NAMALWA (cell line): Measurements from ENCODE around the gene CACTIN.
"Not testable (repeated sequence)": the region's sequence is repeated elsewhere in the genome, so short reads cannot be mapped to it uniquely, and the experiment has no call there.

ENCODE experiments used
- DNase-seq: peaks from one replicate; pipeline ENCODE4 v3.0.0-alpha.2; 2015; ENCODE audit warnings: low spot score

CACTIN gene

DNA sequence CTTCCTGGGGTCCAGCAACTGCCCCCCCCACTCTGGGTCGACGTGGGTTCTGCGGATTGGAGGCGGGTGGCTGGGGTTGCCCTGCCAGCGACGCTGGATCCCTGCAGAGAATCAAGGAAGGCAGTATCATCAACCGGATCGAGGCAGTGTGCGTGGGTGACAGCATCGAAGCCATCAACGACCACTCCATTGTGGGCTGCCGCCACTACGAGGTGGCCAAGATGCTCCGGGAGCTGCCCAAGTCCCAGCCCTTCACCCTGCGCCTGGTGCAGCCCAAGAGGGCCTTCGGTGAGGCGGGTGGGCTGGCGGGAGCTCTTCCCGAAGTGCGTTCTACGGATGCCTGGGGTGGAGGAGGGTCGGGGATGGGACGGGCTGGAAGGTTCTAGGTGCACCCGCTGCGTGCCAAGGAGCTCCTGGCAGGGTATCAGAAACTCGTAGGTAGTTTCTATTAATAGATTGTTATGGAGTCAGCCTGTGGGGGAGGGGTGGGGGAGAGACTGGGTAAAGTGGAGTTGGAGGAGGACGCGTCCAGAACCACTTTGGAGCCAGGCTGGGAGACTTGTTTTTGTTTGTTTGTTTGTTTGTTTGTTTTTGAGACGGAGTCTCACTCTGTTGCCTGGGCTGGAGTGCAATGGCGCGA lies 39.8 kb downstream of the CACTIN start:
- DNase-seq, result no peak

- peak; percentile 53 for DNase-seq
These were observed 40.4 kb downstream of the CACTIN start for GRCh38 chr19:3586127-3586626.

DNA sequence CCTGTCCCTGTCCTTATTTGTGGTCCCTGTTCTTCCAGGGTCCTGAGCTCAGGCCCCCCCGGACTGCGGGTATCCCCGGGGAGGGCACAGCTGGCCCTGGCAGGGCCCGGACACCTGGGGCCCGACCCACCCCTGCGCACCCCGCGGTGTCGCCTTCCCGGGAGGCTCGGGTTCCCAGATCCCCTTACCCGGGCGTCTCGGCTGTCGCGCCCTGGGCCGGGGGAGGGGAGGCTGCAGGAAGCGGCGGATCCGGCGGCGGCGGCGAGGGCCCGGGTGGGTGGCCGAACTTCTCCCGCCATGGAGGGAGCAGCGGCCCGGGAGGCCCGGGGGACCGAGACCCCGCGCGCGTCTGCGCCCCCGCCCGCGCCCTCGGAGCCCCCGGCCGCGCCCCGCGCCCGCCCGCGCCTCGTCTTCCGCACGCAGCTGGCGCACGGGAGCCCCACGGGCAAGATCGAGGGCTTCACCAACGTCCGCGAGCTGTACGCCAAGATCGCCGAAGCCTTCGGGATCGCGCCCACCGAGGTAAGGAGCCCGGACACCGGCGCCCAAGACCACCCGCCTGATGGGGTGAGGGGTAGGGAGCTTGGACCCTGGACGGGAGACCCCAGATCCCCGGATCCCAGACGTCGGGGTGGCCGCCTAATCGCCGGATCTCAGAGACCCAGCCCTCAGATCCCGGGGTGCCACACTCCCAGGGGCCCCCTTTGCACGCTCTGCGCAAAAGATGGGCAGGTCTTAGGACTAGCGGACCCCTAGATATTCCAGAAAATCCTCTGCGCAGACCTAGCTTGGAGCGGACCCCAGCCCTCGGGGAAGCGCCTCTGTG lies 41.1 kb downstream of the CACTIN start, which contains the start of gene GIPC3:
Gene GIPC3, plus strand, starts transcription at position 178 of the 826 bp plus-strand sequence. Its CDS starts 120 bp downstream, at position 298.
- no peak for DNase-seq

- not testable (repeated sequence) for DNase-seq
These were observed 42.4 kb downstream of the CACTIN start for GRCh38 chr19:3584036-3584802.

DNA sequence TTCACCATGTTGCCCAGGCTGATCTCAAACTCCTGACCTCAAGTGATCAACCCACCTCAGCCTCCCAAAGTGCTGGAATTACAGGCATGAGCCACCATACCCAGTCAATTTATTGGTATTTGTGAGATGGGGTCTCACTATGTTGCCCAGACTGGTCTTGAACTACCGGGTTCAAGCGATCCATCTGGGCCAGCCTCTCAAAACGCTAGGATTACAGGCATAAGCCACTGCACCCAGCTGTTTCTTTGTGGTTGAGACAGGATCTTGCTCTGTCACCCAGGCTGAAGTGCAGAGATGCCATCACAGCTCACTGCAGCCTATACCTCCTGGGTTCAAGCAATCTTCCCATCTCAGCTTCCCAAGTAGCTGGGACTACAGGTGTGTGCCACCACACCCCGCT lies 44.8 kb downstream of the CACTIN start:
- DNase-seq, result not testable (repeated sequence)

DNA sequence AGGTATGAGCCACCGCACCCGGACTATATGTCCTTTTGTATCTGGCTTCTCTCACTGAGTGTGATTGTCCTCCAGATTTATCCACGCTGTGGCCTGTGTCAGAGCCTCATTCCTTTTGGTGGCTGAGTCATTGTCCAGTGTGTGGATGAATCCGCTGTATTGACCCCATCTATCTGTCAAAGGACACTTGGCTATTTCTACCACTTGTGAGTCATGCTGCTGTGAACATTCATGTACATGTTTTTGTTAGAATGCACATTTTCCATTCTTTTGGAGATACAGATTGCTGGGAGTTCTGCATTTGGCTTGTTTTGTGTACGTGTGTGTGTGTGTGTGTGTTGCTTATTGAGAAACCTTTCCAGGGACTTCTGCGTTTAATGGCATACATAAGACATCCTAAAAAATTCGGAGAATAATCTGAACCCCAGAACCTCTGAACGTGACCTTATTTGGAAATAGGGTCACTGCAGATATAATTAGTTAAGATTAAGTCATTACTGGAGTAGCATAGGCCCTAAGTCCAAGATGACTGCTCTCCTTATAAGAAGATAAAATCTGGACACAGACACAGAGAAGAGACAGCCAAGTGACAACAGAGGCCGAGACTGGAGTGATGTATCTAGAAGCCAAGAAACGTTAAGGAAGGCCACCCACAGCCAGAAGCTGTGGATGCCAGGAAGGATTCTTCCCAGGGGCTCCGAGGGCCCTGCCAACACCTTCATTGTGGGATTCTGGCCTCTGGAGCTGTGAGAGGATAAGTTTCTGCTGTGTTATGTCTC lies 46.2 kb downstream of the CACTIN start:
- DNase-seq, result no peak

DNA sequence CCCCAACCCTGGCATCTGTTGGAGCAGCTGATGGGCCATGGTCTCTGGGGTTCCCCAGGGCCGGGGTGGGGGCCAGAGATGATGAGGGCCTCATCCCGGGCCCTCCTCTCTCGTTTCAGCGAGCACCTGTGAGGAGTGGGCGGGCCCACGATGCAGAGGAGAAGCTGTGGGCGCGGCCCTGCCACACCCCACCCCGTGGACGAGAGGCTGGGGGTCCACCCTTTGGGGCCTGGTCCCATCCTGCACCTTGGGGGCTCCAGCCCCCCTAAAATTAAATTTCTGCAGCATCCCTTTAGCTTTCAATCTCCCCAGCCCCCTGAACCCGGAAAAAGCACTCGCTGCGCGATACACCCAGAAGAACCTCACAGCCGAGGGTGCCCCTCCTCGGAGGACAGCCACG lies 48.2 kb downstream of the CACTIN start:
- no peak for DNase-seq

- DNase-seq, result no peak
These were observed 48.8 kb downstream of the CACTIN start for GRCh38 chr19:3577723-3578344.

DNA sequence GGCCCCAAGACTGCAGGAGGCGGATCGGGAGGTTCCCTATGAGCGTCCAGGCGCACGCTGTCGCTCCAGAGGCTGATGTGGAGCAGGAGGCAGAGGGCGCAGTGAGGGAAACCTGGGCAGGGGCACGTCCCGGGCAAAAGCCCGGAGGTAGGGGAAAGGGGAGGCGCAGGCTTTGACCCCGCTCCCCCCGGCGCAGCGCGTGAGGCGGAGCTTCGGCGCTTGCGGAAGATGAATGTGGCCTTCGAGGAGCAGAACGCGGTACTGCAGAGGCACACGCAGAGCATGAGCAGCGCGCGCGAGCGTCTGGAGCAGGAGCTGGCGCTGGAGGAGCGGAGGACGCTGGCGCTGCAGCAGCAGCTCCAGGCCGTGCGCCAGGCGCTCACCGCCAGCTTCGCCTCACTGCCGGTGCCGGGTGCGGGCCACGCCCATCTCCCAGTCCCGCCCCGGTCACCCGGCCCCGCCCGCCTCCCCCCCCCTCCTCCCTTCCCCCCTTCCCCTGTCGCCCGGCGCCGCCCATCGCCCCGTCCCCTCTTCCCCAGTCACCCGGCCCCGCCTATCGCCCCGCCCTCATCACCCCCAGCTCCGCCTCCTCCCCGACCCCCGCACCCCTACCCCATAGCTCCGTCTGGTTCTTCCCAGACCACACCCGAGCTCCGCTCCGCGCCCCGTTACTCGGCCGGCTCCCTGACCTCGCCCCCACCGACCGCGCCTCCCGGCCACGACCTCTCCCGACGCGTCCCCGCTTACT lies 49.7 kb downstream of the CACTIN start:
- no peak for DNase-seq

- no peak for DNase-seq
These were observed 50.5 kb downstream of the CACTIN start for GRCh38 chr19:3575949-3576673.

DNA sequence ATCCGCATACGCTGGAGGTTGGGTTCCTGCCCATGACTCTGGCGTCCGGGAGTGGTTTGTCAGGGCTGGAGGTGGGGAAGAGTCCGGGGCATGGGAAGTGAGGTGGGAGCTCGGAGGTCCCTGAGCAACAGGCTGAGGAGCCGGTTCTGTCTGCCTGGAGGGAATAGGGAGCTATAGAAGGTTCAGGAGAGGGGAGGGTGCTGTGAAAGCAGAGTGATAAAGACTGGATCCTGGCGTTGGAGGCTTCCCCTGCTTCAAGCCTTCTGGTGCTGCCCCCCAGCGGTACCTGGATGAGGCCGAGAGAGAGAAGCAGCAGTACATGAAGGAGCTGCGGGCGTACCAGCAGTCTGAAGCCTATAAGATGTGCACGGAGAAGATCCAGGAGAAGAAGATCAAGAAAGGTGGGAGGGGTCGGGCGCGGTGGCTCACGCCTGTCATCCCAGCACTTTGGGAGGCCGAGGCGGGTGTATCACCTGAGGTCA lies 51.3 kb downstream of the CACTIN start:
- peak; percentile 75 for DNase-seq

- DNase-seq, result peak; percentile 98
These were observed 52.5 kb downstream of the CACTIN start for GRCh38 chr19:3573858-3574637.

GRCh38 chr19:3573162-3573857 lies 53.3 kb downstream of the CACTIN start:
- DNase-seq, result no peak

- no peak for DNase-seq
These were observed 53.8 kb downstream of the CACTIN start, which contains the start of gene HMG20B for GRCh38 chr19:3572855-3573161. TSS of gene HMG20B (plus strand) at chr19:3572944. CDS start at chr19:3573310, 366 bp downstream.

GRCh38 chr19:3572132-3572854 lies 54.3 kb downstream of the CACTIN start:
- DNase-seq, result peak; percentile 99

DNA sequence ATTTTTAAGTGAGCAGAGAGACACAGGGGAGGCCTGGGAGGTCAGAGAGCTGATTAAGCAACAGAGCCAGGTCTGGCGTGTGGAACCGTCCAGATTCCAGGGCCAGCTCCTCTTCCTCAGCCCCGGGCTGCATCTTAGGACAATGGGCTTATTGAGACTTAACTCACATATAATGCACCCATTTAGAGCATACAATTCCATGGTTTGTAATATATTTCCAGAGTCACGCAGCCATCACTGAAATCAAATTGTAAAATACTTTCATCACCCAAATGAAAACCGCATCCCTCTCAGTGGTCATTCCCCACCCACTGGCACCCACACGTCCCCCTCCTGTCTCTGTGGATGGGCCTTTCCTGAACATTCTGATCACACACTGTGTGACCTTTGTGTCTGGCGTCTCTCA lies 56.0 kb downstream of the CACTIN start:
- no peak for DNase-seq

DNA sequence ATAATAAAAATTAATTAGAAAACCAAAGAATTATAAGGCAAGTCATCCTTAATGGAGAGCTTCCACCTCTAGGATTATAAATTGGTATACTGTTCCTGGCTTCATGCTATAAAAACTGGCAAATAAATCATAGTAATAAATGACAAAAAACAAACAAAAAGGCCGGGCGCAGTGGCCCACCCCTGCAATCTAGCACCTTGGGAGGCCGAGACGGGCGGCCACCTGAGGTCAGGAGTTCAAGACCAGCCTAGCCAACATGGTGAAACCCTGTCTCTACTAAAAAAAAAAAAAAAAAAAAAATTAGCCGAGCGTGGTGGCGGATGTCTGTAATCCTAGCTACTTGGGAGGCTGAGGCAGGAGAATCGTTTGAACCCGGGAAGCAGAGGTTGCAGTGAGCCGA lies 56.5 kb downstream of the CACTIN start:
- DNase-seq, result not testable (repeated sequence)

DNA sequence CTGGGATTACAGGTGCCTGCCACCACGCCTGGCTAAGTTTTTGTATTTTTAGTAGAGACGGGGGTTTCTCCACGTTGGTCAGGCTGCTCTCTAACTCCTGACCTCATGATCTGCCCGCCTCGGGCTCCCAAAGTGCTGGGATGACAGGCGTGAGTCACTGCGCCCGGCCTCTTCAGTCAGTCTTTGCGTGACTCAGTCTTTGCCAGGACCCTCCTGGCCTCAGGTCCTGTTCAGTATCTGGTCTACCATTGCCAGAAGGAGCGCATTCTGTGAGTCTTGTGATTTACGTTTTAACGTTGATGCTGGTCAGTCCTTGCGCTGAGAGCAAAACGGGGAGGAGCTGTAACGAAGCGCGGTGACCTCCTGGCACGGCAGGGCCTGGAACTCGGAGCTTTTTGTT lies 61.5 kb downstream of the CACTIN start:
- DNase-seq, result no peak
